Uterus (tissue), 2 donors: ENCODE data around the gene PPP2R2B.

ENCODE experiments used
- POLR2A ChIP-seq, 2 donors: fragments of 450-650 bp; IDR thresholded peaks; one replicate each; pipeline ENCODE4 v1.6.1; 2016; ENCODE audit warnings: antibody characterized with exemption in 2 of 2, mild to moderate bottlenecking in 1 of 2, moderate library complexity in 1 of 2
- TF ChIP-seq, protein P1 (sequence below), 4 experiments: fragments of 200-600 bp in 2 of 4; fragments of 450-650 bp in 2 of 4; sonication (generic) in 2 of 4; IDR thresholded peaks; one replicate each; pipeline ENCODE4 v1.5.1; 2016 to 2019; ENCODE audit warnings: antibody characterized with exemption in 4 of 4, mild to moderate bottlenecking in 2 of 4, moderate library complexity in 1 of 4

DNA sequence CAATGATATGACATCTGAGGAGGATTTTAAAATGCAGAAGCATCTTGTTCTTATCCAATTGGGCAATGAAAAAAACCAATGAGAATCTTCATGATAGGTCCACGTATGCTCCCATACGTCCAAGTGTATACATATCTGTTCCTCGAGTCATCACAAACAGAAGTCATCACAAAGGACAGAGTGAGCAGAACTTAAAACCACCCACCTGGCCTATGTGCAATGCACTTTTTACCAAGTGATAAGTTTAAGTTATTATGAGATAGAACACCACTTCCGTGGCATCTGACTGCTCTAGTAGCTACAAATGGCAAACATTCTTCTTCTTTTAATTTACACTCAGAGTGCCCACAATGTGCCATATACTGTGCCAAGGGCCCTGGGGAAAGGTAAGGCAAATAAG lies 82.4 kb downstream of the PPP2R2B start:
- TF ChIP-seq, protein P1, sequence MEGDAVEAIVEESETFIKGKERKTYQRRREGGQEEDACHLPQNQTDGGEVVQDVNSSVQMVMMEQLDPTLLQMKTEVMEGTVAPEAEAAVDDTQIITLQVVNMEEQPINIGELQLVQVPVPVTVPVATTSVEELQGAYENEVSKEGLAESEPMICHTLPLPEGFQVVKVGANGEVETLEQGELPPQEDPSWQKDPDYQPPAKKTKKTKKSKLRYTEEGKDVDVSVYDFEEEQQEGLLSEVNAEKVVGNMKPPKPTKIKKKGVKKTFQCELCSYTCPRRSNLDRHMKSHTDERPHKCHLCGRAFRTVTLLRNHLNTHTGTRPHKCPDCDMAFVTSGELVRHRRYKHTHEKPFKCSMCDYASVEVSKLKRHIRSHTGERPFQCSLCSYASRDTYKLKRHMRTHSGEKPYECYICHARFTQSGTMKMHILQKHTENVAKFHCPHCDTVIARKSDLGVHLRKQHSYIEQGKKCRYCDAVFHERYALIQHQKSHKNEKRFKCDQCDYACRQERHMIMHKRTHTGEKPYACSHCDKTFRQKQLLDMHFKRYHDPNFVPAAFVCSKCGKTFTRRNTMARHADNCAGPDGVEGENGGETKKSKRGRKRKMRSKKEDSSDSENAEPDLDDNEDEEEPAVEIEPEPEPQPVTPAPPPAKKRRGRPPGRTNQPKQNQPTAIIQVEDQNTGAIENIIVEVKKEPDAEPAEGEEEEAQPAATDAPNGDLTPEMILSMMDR (IDR thresholded peaks at IDR 0.05) = no peak
- no peak for TF ChIP-seq POLR2A (IDR thresholded peaks at IDR 0.05)
